Measurements from ENCODE around the gene IL9.

GRCh38 chr5:135857630-135858311, 37.9 kb downstream of the IL9 start:
- no peak for TF ChIP-seq CTCF (IDR thresholded peaks at IDR 0.05)
- TF ChIP-seq, protein P1, sequence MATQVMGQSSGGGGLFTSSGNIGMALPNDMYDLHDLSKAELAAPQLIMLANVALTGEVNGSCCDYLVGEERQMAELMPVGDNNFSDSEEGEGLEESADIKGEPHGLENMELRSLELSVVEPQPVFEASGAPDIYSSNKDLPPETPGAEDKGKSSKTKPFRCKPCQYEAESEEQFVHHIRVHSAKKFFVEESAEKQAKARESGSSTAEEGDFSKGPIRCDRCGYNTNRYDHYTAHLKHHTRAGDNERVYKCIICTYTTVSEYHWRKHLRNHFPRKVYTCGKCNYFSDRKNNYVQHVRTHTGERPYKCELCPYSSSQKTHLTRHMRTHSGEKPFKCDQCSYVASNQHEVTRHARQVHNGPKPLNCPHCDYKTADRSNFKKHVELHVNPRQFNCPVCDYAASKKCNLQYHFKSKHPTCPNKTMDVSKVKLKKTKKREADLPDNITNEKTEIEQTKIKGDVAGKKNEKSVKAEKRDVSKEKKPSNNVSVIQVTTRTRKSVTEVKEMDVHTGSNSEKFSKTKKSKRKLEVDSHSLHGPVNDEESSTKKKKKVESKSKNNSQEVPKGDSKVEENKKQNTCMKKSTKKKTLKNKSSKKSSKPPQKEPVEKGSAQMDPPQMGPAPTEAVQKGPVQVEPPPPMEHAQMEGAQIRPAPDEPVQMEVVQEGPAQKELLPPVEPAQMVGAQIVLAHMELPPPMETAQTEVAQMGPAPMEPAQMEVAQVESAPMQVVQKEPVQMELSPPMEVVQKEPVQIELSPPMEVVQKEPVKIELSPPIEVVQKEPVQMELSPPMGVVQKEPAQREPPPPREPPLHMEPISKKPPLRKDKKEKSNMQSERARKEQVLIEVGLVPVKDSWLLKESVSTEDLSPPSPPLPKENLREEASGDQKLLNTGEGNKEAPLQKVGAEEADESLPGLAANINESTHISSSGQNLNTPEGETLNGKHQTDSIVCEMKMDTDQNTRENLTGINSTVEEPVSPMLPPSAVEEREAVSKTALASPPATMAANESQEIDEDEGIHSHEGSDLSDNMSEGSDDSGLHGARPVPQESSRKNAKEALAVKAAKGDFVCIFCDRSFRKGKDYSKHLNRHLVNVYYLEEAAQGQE (IDR thresholded peaks at IDR 0.05; ENCODE audit: insufficient read depth in 1 of 2, low read depth in 2 of 2, low read length in 1 of 2), result no peak
- no peak for TF ChIP-seq POLR2AphosphoS5 (IDR thresholded peaks at IDR 0.05; ENCODE audit: low read depth, low read length)

Measured in Panc1 (cell line).